ENCODE data around the gene SPOCK1. TPM values are rescaled to one million over a fixed set of nuclear protein-coding genes. Genes with fewer than 3 reads are reported as not detected.

SPOCK1 gene
- total and polyA plus RNA-seq, 2 experiments from 2014 or later, result 8.2 to 10.5 TPM

DNA sequence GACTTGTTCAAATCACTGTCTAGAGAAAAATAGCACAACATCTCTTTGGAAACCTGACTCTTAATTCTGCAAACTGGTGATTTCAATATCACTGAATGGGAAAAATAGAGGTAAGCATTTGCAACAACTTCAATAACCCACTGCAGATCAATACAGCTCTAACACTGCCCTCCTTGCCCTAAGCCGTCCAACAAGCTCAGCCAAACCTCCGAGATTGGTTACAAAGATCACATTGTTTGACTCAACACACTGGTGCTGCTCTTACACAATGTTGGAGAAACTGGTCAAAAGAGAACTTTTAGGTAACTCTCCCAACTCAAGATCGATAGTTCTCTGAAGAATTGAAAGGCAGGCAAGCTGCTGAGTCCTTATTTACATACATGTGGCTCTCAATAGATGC lies 150.4 kb downstream of the SPOCK1 start (continued):
- TF ChIP-seq, protein P1, sequence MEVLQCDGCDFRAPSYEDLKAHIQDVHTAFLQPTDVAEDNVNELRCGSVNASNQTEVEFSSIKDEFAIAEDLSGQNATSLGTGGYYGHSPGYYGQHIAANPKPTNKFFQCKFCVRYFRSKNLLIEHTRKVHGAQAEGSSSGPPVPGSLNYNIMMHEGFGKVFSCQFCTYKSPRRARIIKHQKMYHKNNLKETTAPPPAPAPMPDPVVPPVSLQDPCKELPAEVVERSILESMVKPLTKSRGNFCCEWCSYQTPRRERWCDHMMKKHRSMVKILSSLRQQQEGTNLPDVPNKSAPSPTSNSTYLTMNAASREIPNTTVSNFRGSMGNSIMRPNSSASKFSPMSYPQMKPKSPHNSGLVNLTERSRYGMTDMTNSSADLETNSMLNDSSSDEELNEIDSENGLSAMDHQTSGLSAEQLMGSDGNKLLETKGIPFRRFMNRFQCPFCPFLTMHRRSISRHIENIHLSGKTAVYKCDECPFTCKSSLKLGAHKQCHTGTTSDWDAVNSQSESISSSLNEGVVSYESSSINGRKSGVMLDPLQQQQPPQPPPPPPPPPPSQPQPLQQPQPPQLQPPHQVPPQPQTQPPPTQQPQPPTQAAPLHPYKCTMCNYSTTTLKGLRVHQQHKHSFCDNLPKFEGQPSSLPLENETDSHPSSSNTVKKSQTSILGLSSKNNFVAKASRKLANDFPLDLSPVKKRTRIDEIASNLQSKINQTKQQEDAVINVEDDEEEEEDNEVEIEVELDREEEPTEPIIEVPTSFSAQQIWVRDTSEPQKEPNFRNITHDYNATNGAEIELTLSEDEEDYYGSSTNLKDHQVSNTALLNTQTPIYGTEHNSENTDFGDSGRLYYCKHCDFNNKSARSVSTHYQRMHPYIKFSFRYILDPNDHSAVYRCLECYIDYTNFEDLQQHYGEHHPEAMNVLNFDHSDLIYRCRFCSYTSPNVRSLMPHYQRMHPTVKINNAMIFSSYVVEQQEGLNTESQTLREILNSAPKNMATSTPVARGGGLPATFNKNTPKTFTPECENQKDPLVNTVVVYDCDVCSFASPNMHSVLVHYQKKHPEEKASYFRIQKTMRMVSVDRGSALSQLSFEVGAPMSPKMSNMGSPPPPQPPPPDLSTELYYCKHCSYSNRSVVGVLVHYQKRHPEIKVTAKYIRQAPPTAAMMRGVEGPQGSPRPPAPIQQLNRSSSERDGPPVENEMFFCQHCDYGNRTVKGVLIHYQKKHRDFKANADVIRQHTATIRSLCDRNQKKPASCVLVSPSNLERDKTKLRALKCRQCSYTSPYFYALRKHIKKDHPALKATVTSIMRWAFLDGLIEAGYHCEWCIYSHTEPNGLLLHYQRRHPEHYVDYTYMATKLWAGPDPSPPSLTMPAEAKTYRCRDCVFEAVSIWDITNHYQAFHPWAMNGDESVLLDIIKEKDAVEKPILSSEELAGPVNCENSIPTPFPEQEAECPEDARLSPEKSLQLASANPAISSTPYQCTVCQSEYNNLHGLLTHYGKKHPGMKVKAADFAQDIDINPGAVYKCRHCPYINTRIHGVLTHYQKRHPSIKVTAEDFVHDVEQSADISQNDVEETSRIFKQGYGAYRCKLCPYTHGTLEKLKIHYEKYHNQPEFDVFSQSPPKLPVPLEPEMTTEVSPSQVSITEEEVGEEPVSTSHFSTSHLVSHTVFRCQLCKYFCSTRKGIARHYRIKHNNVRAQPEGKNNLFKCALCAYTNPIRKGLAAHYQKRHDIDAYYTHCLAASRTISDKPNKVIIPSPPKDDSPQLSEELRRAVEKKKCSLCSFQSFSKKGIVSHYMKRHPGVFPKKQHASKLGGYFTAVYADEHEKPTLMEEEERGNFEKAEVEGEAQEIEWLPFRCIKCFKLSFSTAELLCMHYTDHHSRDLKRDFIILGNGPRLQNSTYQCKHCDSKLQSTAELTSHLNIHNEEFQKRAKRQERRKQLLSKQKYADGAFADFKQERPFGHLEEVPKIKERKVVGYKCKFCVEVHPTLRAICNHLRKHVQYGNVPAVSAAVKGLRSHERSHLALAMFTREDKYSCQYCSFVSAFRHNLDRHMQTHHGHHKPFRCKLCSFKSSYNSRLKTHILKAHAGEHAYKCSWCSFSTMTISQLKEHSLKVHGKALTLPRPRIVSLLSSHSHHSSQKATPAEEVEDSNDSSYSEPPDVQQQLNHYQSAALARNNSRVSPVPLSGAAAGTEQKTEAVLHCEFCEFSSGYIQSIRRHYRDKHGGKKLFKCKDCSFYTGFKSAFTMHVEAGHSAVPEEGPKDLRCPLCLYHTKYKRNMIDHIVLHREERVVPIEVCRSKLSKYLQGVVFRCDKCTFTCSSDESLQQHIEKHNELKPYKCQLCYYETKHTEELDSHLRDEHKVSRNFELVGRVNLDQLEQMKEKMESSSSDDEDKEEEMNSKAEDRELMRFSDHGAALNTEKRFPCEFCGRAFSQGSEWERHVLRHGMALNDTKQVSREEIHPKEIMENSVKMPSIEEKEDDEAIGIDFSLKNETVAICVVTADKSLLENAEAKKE (CRISPR knock-in tag; IDR thresholded peaks at IDR 0.05), result no peak
- TF ChIP-seq ZNF331 (CRISPR knock-in tag; IDR thresholded peaks at IDR 0.05; ENCODE audit: low read depth) (no peak), EZH2 (IDR thresholded peaks at IDR 0.05; ENCODE audit: low read depth, unreplicated experiment) (no peak)

DNA sequence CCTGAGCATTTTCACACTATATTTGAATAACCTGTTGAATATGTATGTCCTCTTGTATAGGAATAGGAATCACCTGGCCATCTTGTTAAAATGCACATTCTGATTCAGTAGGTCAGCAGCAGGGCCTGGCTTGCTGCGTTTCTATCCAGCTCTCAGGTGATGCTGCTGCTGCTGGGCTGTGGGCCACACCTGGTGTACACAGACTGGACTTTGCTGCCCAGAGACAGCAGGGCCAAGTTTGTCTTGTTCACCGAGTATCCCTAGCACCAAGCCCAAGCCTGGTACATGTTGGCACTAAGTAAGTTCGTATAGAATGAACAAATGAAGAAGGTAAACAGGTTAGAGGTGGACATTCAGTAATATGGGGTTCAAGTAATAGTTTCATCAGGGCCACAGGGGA lies 151.3 kb downstream of the SPOCK1 start:
- H3K79me2 ChIP-seq (replicated peaks; ENCODE audit: insufficient read depth), result no peaks in the 10 kb centered on the region
- H3F3A ChIP-seq (replicated peaks; ENCODE audit: low read depth), result no peaks in the 10 kb centered on the region
- no peaks in the 10 kb centered on the region for H3K36me3 ChIP-seq (ENCODE audit: insufficient read depth)
- Mint-ChIP-seq H3K27ac (no peak overlapping the region), H3K4me3 (no peak overlapping the region), H3K36me3 (ENCODE audit: low read depth) (no peaks in the 10 kb centered on the region), H3K9me3 (no peaks in the 10 kb centered on the region), H3K27me3 (ENCODE audit: insufficient read depth, low read depth, poor library complexity) (peaks cover 11% of the 10 kb centered on the region), H3K4me1 (peaks cover 33% of the 10 kb centered on the region)
- H3K27ac ChIP-seq (ENCODE audit: low read depth), result no peak overlapping the region
- H3K4me1 ChIP-seq (ENCODE audit: insufficient read depth), result peaks cover 20% of the 10 kb centered on the region
- no peak overlapping the region for H3K4me3 ChIP-seq
- DNase-seq (ENCODE audit: low spot score), result no peak
- no peaks in the 10 kb centered on the region for H4K20me1 ChIP-seq (replicated peaks; ENCODE audit: insufficient read depth)
- H2AFZ ChIP-seq, result no peak overlapping the region
- no peaks in the 10 kb centered on the region for H3K27me3 ChIP-seq (ENCODE audit: insufficient read depth)
- H3K4me2 ChIP-seq, result no peak overlapping the region
- ATAC-seq, result no peak
- peaks cover 17% of the 10 kb centered on the region; the same call in 1 of the 2 replicates for H3K9me2 ChIP-seq (ENCODE audit: insufficient read depth)
- TF ChIP-seq NANOG (IDR thresholded peaks at IDR 0.05; ENCODE audit: borderline replicate concordance) (no peak), CREB1 (CRISPR knock-in tag; IDR thresholded peaks at IDR 0.05; ENCODE audit: low read depth) (no peak), STAT1 (IDR thresholded peaks at IDR 0.05; ENCODE audit: unreplicated experiment) (no peak), EZH2 (IDR thresholded peaks at IDR 0.05; ENCODE audit: low read depth, unreplicated experiment) (no peak), JUNB (IDR thresholded peaks at IDR 0.05; ENCODE audit: unreplicated experiment) (no peak), ZNF114 (CRISPR knock-in tag; IDR thresholded peaks at IDR 0.05) (no peak), POLR2AphosphoS5 (IDR thresholded peaks at IDR 0.05; ENCODE audit: low read depth) (no peak), ZNF331 (CRISPR knock-in tag; IDR thresholded peaks at IDR 0.05; ENCODE audit: low read depth) (no peak)
- TF ChIP-seq, protein P2, sequence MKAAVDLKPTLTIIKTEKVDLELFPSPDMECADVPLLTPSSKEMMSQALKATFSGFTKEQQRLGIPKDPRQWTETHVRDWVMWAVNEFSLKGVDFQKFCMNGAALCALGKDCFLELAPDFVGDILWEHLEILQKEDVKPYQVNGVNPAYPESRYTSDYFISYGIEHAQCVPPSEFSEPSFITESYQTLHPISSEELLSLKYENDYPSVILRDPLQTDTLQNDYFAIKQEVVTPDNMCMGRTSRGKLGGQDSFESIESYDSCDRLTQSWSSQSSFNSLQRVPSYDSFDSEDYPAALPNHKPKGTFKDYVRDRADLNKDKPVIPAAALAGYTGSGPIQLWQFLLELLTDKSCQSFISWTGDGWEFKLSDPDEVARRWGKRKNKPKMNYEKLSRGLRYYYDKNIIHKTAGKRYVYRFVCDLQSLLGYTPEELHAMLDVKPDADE (IDR thresholded peaks at IDR 0.05), result no peak
- TF ChIP-seq, protein P3, sequence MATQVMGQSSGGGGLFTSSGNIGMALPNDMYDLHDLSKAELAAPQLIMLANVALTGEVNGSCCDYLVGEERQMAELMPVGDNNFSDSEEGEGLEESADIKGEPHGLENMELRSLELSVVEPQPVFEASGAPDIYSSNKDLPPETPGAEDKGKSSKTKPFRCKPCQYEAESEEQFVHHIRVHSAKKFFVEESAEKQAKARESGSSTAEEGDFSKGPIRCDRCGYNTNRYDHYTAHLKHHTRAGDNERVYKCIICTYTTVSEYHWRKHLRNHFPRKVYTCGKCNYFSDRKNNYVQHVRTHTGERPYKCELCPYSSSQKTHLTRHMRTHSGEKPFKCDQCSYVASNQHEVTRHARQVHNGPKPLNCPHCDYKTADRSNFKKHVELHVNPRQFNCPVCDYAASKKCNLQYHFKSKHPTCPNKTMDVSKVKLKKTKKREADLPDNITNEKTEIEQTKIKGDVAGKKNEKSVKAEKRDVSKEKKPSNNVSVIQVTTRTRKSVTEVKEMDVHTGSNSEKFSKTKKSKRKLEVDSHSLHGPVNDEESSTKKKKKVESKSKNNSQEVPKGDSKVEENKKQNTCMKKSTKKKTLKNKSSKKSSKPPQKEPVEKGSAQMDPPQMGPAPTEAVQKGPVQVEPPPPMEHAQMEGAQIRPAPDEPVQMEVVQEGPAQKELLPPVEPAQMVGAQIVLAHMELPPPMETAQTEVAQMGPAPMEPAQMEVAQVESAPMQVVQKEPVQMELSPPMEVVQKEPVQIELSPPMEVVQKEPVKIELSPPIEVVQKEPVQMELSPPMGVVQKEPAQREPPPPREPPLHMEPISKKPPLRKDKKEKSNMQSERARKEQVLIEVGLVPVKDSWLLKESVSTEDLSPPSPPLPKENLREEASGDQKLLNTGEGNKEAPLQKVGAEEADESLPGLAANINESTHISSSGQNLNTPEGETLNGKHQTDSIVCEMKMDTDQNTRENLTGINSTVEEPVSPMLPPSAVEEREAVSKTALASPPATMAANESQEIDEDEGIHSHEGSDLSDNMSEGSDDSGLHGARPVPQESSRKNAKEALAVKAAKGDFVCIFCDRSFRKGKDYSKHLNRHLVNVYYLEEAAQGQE (IDR thresholded peaks at IDR 0.05; ENCODE audit: unreplicated experiment), result no peak
- TF ChIP-seq, protein P4, sequence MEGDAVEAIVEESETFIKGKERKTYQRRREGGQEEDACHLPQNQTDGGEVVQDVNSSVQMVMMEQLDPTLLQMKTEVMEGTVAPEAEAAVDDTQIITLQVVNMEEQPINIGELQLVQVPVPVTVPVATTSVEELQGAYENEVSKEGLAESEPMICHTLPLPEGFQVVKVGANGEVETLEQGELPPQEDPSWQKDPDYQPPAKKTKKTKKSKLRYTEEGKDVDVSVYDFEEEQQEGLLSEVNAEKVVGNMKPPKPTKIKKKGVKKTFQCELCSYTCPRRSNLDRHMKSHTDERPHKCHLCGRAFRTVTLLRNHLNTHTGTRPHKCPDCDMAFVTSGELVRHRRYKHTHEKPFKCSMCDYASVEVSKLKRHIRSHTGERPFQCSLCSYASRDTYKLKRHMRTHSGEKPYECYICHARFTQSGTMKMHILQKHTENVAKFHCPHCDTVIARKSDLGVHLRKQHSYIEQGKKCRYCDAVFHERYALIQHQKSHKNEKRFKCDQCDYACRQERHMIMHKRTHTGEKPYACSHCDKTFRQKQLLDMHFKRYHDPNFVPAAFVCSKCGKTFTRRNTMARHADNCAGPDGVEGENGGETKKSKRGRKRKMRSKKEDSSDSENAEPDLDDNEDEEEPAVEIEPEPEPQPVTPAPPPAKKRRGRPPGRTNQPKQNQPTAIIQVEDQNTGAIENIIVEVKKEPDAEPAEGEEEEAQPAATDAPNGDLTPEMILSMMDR (conservative IDR thresholded peaks at IDR 0.05; ENCODE audit: low read depth in 2 of 2), result no peak

Data from GM23338 (cell line).